ENCODE data around the gene APOC4. TPM values are rescaled to one million over a fixed set of nuclear protein-coding genes. Genes with fewer than 3 reads are reported as not detected.
A peak's percentile ranks its signal among the peaks of the same experiment; 100 is the strongest.

Gene APOC4
- total and polyA plus RNA-seq, 12 donors: not detected

GRCh38 chr19:44931541-44931940 lies 10.5 kb upstream of the APOC4 start:
- no peak for TF ChIP-seq CTCF (IDR thresholded peaks at IDR 0.05)
- WGBS, 2 donors: 85 to 87% methylated on average over 4 of the region's 4 CpGs
- Histone ChIP-seq H3K27ac (no peak overlapping the region), H3K36me3 (no peaks in the 10 kb centered on the region), H3K27me3 (no peaks in the 10 kb centered on the region), H3K4me3 (no peak overlapping the region), H3K9me3 (no peaks in the 10 kb centered on the region), H3K4me1 (peaks cover 0 to 18% (median 4%) of the 10 kb centered on the region in 9 donors)
- no peak for ATAC-seq
- DNase-seq: no peak
- intact Hi-C loops (cut with DNase I): no loop called here

- intact Hi-C loops (cut with DNase I): no loop called here
- no peaks in the 10 kb centered on the region for H3K27me3 ChIP-seq
- no peaks in the 10 kb centered on the region for H3K36me3 ChIP-seq
- H3K9me3 ChIP-seq: no peaks in the 10 kb centered on the region
- H3K27ac ChIP-seq: no peak overlapping the region
- 86 to 88% methylated on average over 5 of the region's 5 CpGs for WGBS, 2 donors
- DNase-seq (no peak), ATAC-seq (no peak)
- TF ChIP-seq CTCF (IDR thresholded peaks at IDR 0.05): no peak
- H3K4me1 ChIP-seq: peaks cover 0 to 13% (median 0%) of the 10 kb centered on the region in 9 donors
- no peak overlapping the region for H3K4me3 ChIP-seq
These were observed 2.4 kb upstream of the APOC4 start for GRCh38 chr19:44939668-44940067.

- Histone ChIP-seq H3K36me3 (peaks cover 0 to 6% (median 0%) of the 10 kb centered on the region in 9 donors), H3K4me1 (peaks cover 0 to 13% (median 0%) of the 10 kb centered on the region in 9 donors), H3K27ac (peak overlapping the region in 1 of 10 donors; percentile 10), H3K9me3 (no peaks in the 10 kb centered on the region), H3K4me3 (no peak overlapping the region), H3K27me3 (no peaks in the 10 kb centered on the region)
- DNase-seq: peak; percentile 25 to 47
- TF ChIP-seq CTCF (IDR thresholded peaks at IDR 0.05): no peak
- intact Hi-C loops (cut with DNase I): no loop called here
- 45 to 55% methylated on average over 10 of the region's 10 CpGs for WGBS, 2 donors
- peak in 7 of 8 donors; percentile 50 to 82 (median 64) for ATAC-seq
These were observed 1.8 kb downstream of the APOC4 start for GRCh38 chr19:44943801-44944249.

GRCh38 chr19:44947041-44947581 lies 5.1 kb downstream of the APOC4 start:
- H3K4me1 ChIP-seq: peaks cover 0 to 23% (median 16%) of the 10 kb centered on the region in 9 donors
- peaks cover 0 to 26% (median 0%) of the 10 kb centered on the region in 9 donors for H3K36me3 ChIP-seq
- WGBS, 2 donors: 90 to 94% methylated on average over 13 of the region's 13 CpGs

More at GRCh38 chr19:44947041-44947581, 5.1 kb downstream of the APOC4 start:
- no peak for DNase-seq
- Histone ChIP-seq H3K9me3 (no peaks in the 10 kb centered on the region), H3K27me3 (no peaks in the 10 kb centered on the region), H3K27ac (no peak overlapping the region), H3K4me3 (no peak overlapping the region)
- ATAC-seq: no peak
- no peak for TF ChIP-seq CTCF (IDR thresholded peaks at IDR 0.05)
- intact Hi-C loops (cut with DNase I): loop anchor here in 1 of 10 donors (5.0 kb wide), 1 partner anchor 40 kb away; the partner anchor contains the start of gene APOE
